ENCODE measurements around the gene SYNJ2.

DNA sequence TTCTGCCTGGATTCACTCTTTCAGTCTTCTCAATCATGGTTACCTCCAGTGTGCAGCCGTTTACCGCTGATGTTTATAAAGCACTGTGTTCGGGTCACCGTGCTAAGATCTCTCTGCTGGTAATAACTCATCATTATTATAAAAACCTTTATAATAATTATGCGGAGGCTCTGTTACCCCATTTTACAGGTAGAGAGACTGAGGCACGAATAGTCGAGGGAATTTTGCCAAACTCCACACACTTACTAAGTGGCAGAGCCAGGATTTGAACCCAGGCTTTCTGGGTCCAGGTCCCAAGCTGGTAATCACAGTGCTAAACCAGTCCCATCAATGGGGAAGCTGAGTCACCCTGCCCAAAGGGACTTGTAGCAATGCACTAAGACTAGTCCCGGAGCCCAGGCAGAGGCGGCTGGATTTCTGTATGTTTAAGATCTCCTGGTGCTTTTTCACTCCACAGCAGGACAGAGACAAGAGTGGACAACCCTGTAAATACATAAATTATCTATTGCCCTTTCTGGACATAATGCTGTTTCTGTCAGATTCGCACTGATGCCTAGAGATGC lies 48.1 kb downstream of the SYNJ2 start:
- no peak for TF ChIP-seq ZNF274 (IDR thresholded peaks at IDR 0.05; ENCODE audit: low read depth, low read length)
- TF ChIP-seq YY1 (IDR thresholded peaks at IDR 0.05; ENCODE audit: insufficient read depth, insufficient read length) = no peak
- no peak for TF ChIP-seq SUZ12 (IDR thresholded peaks at IDR 0.05; ENCODE audit: extremely low read depth, insufficient read depth, insufficient read length)

Measured in NT2/D1 (cell line).